DOHH2 (cell line): ENCODE results near the gene SCTR.

ENCODE experiments used
- H3F3A ChIP-seq: fragments of 200-600 bp; sonication (generic), shearing (Covaris generic); 2 replicates; pipeline ENCODE4 v1.6.0; 2016; ENCODE audit warnings: antibody characterized with exemption, mild to moderate bottlenecking; ENCODE audit not compliant: control insufficient read depth, insufficient read depth
- H3K27ac ChIP-seq: fragments of 200-600 bp; sonication (generic); 2 replicates; pipeline ENCODE4 v1.5.1; 2014; ENCODE audit warnings: low read depth, mild to moderate bottlenecking, low read length, moderate library complexity
- H3K27me3 ChIP-seq: fragments of 200-600 bp; sonication (generic); 2 replicates; pipeline ENCODE4 v1.6.1; 2014; ENCODE audit warnings: mild to moderate bottlenecking, low read length, mixed read lengths; ENCODE audit not compliant: control insufficient read depth
- H3K36me3 ChIP-seq: fragments of 200-600 bp; sonication (generic); 2 replicates; pipeline ENCODE4 v1.6.1; 2014; ENCODE audit warnings: mild to moderate bottlenecking, low read length, moderate library complexity, mixed read lengths; ENCODE audit not compliant: control insufficient read depth
- H3K4me1 ChIP-seq: fragments of 200-600 bp; sonication (generic); 2 replicates; pipeline ENCODE4 v1.6.1; 2014; ENCODE audit warnings: mild to moderate bottlenecking, low read length, mixed read lengths; ENCODE audit not compliant: control insufficient read depth
- H3K4me2 ChIP-seq: fragments of 200-600 bp; sonication (generic); 2 replicates; pipeline ENCODE4 v1.6.0; 2014; ENCODE audit warnings: mild to moderate bottlenecking, low read length, moderate library complexity
- H3K4me3 ChIP-seq: fragments of 200-600 bp; sonication (generic); 2 replicates; pipeline ENCODE4 v1.5.1; 2014; ENCODE audit warnings: mild to moderate bottlenecking, low read length, mixed read lengths
- H3K79me2 ChIP-seq: fragments of 200-600 bp; sonication (generic); 2 replicates; pipeline ENCODE4 v1.6.1; 2014; ENCODE audit warnings: mild to moderate bottlenecking, low read length, mixed read lengths; ENCODE audit not compliant: control insufficient read depth
- H3K9me2 ChIP-seq: fragments of 200-600 bp; sonication (generic); replicated peaks from 2 replicates; pipeline ENCODE4 v1.6.1; 2014; ENCODE audit warnings: mild to moderate bottlenecking, low read length, mixed read lengths; ENCODE audit not compliant: control insufficient read depth
- H3K9me3 ChIP-seq: fragments of 200-600 bp; sonication (generic); 2 replicates; pipeline ENCODE4 v1.6.1; 2014; ENCODE audit warnings: antibody characterized with exemption, low read length, mixed read lengths; ENCODE audit not compliant: control insufficient read depth, insufficient read depth
- H4K20me1 ChIP-seq: fragments of 200-600 bp; sonication (generic); 2 replicates; pipeline ENCODE4 v1.6.0; 2014; ENCODE audit warnings: low read depth, mild to moderate bottlenecking, antibody characterized with exemption, low read length, moderate library complexity; ENCODE audit not compliant: control insufficient read depth, insufficient read depth
- CTCF ChIP-seq: fragments of 200-600 bp; sonication (generic); IDR thresholded peaks from one replicate; pipeline ENCODE4 v1.5.1; 2014; ENCODE audit warnings: antibody characterized with exemption, mild to moderate bottlenecking, low read depth, low read length; ENCODE audit not compliant: poor library complexity, severe bottlenecking
- EZH2phosphoT487 ChIP-seq: fragments of 200-600 bp; sonication (generic); IDR thresholded peaks from 2 replicates; pipeline ENCODE4 v1.6.1; 2017; ENCODE audit warnings: borderline replicate concordance, mild to moderate bottlenecking, antibody characterized with exemption, low read length, moderate library complexity, mixed read lengths

Gene SCTR

GRCh38 chr2:119464981-119465380 lies 59.3 kb downstream of the SCTR start:
- Histone ChIP-seq H3K9me3 (no peaks in the 10 kb centered on the region), H4K20me1 (no peaks in the 10 kb centered on the region), H3K4me1 (no peaks in the 10 kb centered on the region), H3K4me2 (no peak overlapping the region), H3K9me2 (no peaks in the 10 kb centered on the region), H3K36me3 (no peaks in the 10 kb centered on the region), H3K79me2 (no peaks in the 10 kb centered on the region), H3K27me3 (peaks cover 12% of the 10 kb centered on the region), H3F3A (no peaks in the 10 kb centered on the region), H3K4me3 (no peak overlapping the region), H3K27ac (no peak overlapping the region)
- TF ChIP-seq CTCF, result no peak

GRCh38 chr2:119463990-119464389 lies 60.3 kb downstream of the SCTR start:
- Histone ChIP-seq H3K27me3 (peaks cover 9% of the 10 kb centered on the region), H4K20me1 (no peaks in the 10 kb centered on the region), H3K27ac (no peak overlapping the region), H3K36me3 (no peaks in the 10 kb centered on the region), H3F3A (no peaks in the 10 kb centered on the region), H3K9me2 (no peaks in the 10 kb centered on the region), H3K79me2 (no peaks in the 10 kb centered on the region), H3K4me1 (no peaks in the 10 kb centered on the region), H3K9me3 (no peaks in the 10 kb centered on the region), H3K4me3 (no peak overlapping the region), H3K4me2 (no peak overlapping the region)
- TF ChIP-seq EZH2phosphoT487 (no peak), CTCF (no peak)

GRCh38 chr2:119463136-119463535 lies 61.1 kb downstream of the SCTR start:
- Histone ChIP-seq H3K36me3 (no peaks in the 10 kb centered on the region), H3K27ac (no peak overlapping the region), H3F3A (no peaks in the 10 kb centered on the region), H3K27me3 (peaks cover 2% of the 10 kb centered on the region; the same call in 1 of the 2 replicates), H4K20me1 (no peaks in the 10 kb centered on the region), H3K4me3 (no peak overlapping the region), H3K79me2 (no peaks in the 10 kb centered on the region), H3K4me1 (no peaks in the 10 kb centered on the region), H3K9me3 (no peaks in the 10 kb centered on the region), H3K4me2 (no peak overlapping the region), H3K9me2 (no peaks in the 10 kb centered on the region)
- TF ChIP-seq EZH2phosphoT487 (no peak), CTCF (no peak)

GRCh38 chr2:119462574-119462973 lies 61.7 kb downstream of the SCTR start:
- H3K4me3 ChIP-seq, result no peak overlapping the region
- H3K9me3 ChIP-seq, result no peaks in the 10 kb centered on the region
- 0 out of 2 replicates have a peak, but pooled peaks cover 2% of the 10 kb centered on the region for H3K27me3 ChIP-seq
- H3K4me2 ChIP-seq, result no peak overlapping the region
- no peaks in the 10 kb centered on the region for H3K4me1 ChIP-seq
- no peak overlapping the region for H3K27ac ChIP-seq
- no peaks in the 10 kb centered on the region for H3F3A ChIP-seq
- H3K36me3 ChIP-seq, result no peaks in the 10 kb centered on the region
- TF ChIP-seq CTCF, result no peak
- no peak for TF ChIP-seq EZH2phosphoT487
- no peaks in the 10 kb centered on the region for H3K9me2 ChIP-seq
- H3K79me2 ChIP-seq, result no peaks in the 10 kb centered on the region
- no peaks in the 10 kb centered on the region for H4K20me1 ChIP-seq
